Measurements from ENCODE around the gene ZNF746.

The ZNF746 gene

GRCh38 chr7:149475121-149476045 is 22.2 kb downstream of the ZNF746 start:
- Mint-ChIP-seq H3K9me3 (peaks cover 11% of the 10 kb centered on the region), H3K27ac (no peak overlapping the region), H3K4me3 (no peak overlapping the region), H3K36me3 (ENCODE audit: low read depth) (peaks cover 100% of the 10 kb centered on the region), H3K27me3 (no peaks in the 10 kb centered on the region), H3K4me1 (ENCODE audit: low read depth) (peaks cover 8% of the 10 kb centered on the region)
- intact Hi-C loops (cut with micrococcal nuclease), result no loop called here

- intact Hi-C loops (cut with micrococcal nuclease), result no loop called here
- Mint-ChIP-seq H3K4me1 (ENCODE audit: low read depth) (peaks cover 8% of the 10 kb centered on the region), H3K27ac (no peak overlapping the region), H3K27me3 (no peaks in the 10 kb centered on the region), H3K9me3 (peaks cover 11% of the 10 kb centered on the region), H3K4me3 (no peak overlapping the region), H3K36me3 (ENCODE audit: low read depth) (peaks cover 100% of the 10 kb centered on the region)
These were observed 23.1 kb downstream of the ZNF746 start for GRCh38 chr7:149474309-149475120.

- H3K9me3 Mint-ChIP-seq, result no peaks in the 10 kb centered on the region
- H3K4me3 Mint-ChIP-seq, result no peak overlapping the region
- H3K4me1 Mint-ChIP-seq (ENCODE audit: low read depth), result peaks cover 3% of the 10 kb centered on the region
- intact Hi-C loops (cut with micrococcal nuclease), result no loop called here
- H3K27me3 Mint-ChIP-seq, result no peaks in the 10 kb centered on the region
- H3K27ac Mint-ChIP-seq, result no peak overlapping the region
- H3K36me3 Mint-ChIP-seq (ENCODE audit: low read depth), result peaks cover 87% of the 10 kb centered on the region
These were observed 24.4 kb downstream of the ZNF746 start for GRCh38 chr7:149473251-149473650.

- Mint-ChIP-seq H3K4me3 (no peak overlapping the region), H3K4me1 (ENCODE audit: low read depth) (peaks cover 3% of the 10 kb centered on the region), H3K36me3 (ENCODE audit: low read depth) (peaks cover 69% of the 10 kb centered on the region), H3K9me3 (peaks cover 7% of the 10 kb centered on the region), H3K27me3 (peaks cover 2% of the 10 kb centered on the region), H3K27ac (no peak overlapping the region)
- intact Hi-C loops (cut with micrococcal nuclease), result no loop called here
These were observed 26.2 kb downstream of the ZNF746 start for GRCh38 chr7:149471289-149471953.

GRCh38 chr7:149469806-149470205 is 27.8 kb downstream of the ZNF746 start:
- peaks cover 11% of the 10 kb centered on the region for H3K9me3 Mint-ChIP-seq
- H3K4me1 Mint-ChIP-seq (ENCODE audit: low read depth), result no peaks in the 10 kb centered on the region
- peaks cover 53% of the 10 kb centered on the region for H3K36me3 Mint-ChIP-seq (ENCODE audit: low read depth)
- H3K4me3 Mint-ChIP-seq, result no peak overlapping the region
- intact Hi-C loops (cut with micrococcal nuclease), result no loop called here
- H3K27ac Mint-ChIP-seq, result no peak overlapping the region
- H3K27me3 Mint-ChIP-seq, result peaks cover 6% of the 10 kb centered on the region

- Mint-ChIP-seq H3K9me3 (peaks cover 11% of the 10 kb centered on the region), H3K27ac (no peak overlapping the region), H3K36me3 (ENCODE audit: low read depth) (peaks cover 37% of the 10 kb centered on the region), H3K4me1 (ENCODE audit: low read depth) (no peaks in the 10 kb centered on the region), H3K27me3 (peaks cover 13% of the 10 kb centered on the region), H3K4me3 (no peak overlapping the region)
- intact Hi-C loops (cut with micrococcal nuclease), result no loop called here
These were observed 29.4 kb downstream of the ZNF746 start for GRCh38 chr7:149468208-149468607.

- H3K4me1 Mint-ChIP-seq (ENCODE audit: low read depth), result no peaks in the 10 kb centered on the region
- intact Hi-C loops (cut with micrococcal nuclease), result no loop called here
- peaks cover 16% of the 10 kb centered on the region for H3K27me3 Mint-ChIP-seq
- peaks cover 28% of the 10 kb centered on the region for H3K36me3 Mint-ChIP-seq (ENCODE audit: low read depth)
- H3K27ac Mint-ChIP-seq, result no peak overlapping the region
- no peak overlapping the region for H3K4me3 Mint-ChIP-seq
- H3K9me3 Mint-ChIP-seq, result peaks cover 11% of the 10 kb centered on the region
These were observed 30.2 kb downstream of the ZNF746 start for GRCh38 chr7:149467321-149467859.

GRCh38 chr7:149466364-149466763 is 31.2 kb downstream of the ZNF746 start:
- intact Hi-C loops (cut with micrococcal nuclease), result no loop called here
- Mint-ChIP-seq H3K4me1 (ENCODE audit: low read depth) (peaks cover 1% of the 10 kb centered on the region), H3K36me3 (ENCODE audit: low read depth) (peaks cover 18% of the 10 kb centered on the region), H3K9me3 (peaks cover 11% of the 10 kb centered on the region), H3K4me3 (no peak overlapping the region), H3K27ac (no peak overlapping the region), H3K27me3 (peaks cover 27% of the 10 kb centered on the region)

GRCh38 chr7:149463500-149464161 is 34.0 kb downstream of the ZNF746 start:
- Mint-ChIP-seq H3K9me3 (peaks cover 11% of the 10 kb centered on the region), H3K4me1 (ENCODE audit: low read depth) (peaks cover 9% of the 10 kb centered on the region), H3K27ac (no peak overlapping the region), H3K4me3 (no peak overlapping the region), H3K36me3 (ENCODE audit: low read depth) (no peaks in the 10 kb centered on the region), H3K27me3 (peaks cover 33% of the 10 kb centered on the region)
- intact Hi-C loops (cut with micrococcal nuclease), result loop anchor here (5.0 kb wide), 1 partner anchor 34 kb away; the partner anchor contains the start of gene ZNF746

GRCh38 chr7:149462101-149462520 is 35.5 kb downstream of the ZNF746 start:
- intact Hi-C loops (cut with micrococcal nuclease), result loop anchor here (5.0 kb wide), 1 partner anchor 35 kb away; the partner anchor contains the start of gene ZNF746
- peaks cover 19% of the 10 kb centered on the region for H3K4me1 Mint-ChIP-seq (ENCODE audit: low read depth)
- peaks cover 35% of the 10 kb centered on the region for H3K27me3 Mint-ChIP-seq
- peaks cover 11% of the 10 kb centered on the region for H3K9me3 Mint-ChIP-seq
- H3K4me3 Mint-ChIP-seq, result no peak overlapping the region
- H3K36me3 Mint-ChIP-seq (ENCODE audit: low read depth), result no peaks in the 10 kb centered on the region
- no peak overlapping the region for H3K27ac Mint-ChIP-seq

GRCh38 chr7:149460493-149461277 is 36.9 kb downstream of the ZNF746 start, which contains the start of gene ZNF777:
Gene ZNF777, minus strand, starts transcription at chr7:149461062. Its CDS starts 5,040 bp downstream, at chr7:149456022.
- peak within 1 kb of the TSS; percentile 83 for H3K4me3 Mint-ChIP-seq
- intact Hi-C loops (cut with micrococcal nuclease), result loop anchor here (5.0 kb wide), 1 partner anchor 37 kb away; the partner anchor contains the start of gene ZNF746
- peaks cover 11% of the 10 kb centered on the region for H3K36me3 Mint-ChIP-seq (ENCODE audit: low read depth)
- H3K9me3 Mint-ChIP-seq, result no peaks in the 10 kb centered on the region
- peaks cover 33% of the 10 kb centered on the region for H3K27me3 Mint-ChIP-seq
- peak within 1 kb of the TSS; percentile 77 for H3K27ac Mint-ChIP-seq
- peaks cover 25% of the 10 kb centered on the region for H3K4me1 Mint-ChIP-seq (ENCODE audit: low read depth)

All from dendritic cell treated with granulocyte-macrophage colony-stimulating factor and Interleukin-4, amounts not matched to agents 40 ng/mL and 50 ng/mL, for 4 days (primary cell).